Jurkat, Clone E6-1 (cell line): ENCODE results near the gene NANOS3.
A peak's percentile ranks its signal among the peaks of the same experiment; 100 is the strongest.

Experiments
- DNase-seq: peaks from one replicate; pipeline ENCODE4 v3.0.0-alpha.2; 2011; ENCODE audit warnings: low read depth, low spot score
- H3K4me3 ChIP-seq: 2 replicates; pipeline ENCODE4 v1.5.1; 2011; ENCODE audit warnings: mild to moderate bottlenecking, low read length, control low read depth, moderate library complexity

Gene NANOS3

DNA sequence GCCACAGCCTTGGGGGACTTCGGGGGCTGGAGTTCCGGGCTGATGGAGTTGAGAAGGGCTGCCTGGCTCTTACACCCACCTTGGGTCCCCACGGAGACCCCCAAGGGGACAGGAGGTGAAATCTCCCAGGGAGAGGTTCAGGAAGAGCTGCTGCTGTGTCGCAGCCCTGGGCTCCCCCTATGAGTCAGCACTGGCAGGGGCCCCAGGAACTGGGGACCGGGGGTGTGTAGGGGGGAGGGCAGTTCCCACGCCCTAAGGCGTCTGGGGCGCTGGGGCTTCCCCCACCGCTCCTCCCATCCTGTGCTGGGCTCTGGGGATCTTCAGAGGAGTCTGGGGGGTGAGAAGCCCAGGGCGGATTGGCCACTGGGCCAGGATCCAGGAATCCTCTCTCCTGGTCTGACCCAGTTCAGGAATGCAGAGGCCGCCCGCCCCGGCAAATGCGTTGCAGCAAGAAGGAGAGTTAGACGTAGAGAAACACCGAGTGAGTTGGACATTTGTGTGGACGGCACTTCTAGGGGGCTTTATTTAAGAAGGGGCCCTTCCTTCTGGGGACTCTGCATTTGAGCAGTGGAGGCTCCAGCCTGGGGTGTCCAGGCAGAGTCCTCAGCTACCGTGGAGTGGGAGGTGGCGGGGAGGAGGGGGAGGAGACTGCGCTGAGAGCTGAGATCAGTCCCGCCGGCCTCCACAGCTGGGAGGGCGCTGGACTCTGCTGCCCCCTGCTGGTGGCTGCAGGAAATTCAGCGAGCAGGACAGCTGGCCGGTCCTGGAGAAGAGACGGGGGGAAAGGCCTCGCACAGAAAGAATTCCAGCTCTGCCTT, 15.0 kb upstream of the NANOS3 start:
- peak overlapping the region; percentile 53 for H3K4me3 ChIP-seq
- no peak for DNase-seq

DNA sequence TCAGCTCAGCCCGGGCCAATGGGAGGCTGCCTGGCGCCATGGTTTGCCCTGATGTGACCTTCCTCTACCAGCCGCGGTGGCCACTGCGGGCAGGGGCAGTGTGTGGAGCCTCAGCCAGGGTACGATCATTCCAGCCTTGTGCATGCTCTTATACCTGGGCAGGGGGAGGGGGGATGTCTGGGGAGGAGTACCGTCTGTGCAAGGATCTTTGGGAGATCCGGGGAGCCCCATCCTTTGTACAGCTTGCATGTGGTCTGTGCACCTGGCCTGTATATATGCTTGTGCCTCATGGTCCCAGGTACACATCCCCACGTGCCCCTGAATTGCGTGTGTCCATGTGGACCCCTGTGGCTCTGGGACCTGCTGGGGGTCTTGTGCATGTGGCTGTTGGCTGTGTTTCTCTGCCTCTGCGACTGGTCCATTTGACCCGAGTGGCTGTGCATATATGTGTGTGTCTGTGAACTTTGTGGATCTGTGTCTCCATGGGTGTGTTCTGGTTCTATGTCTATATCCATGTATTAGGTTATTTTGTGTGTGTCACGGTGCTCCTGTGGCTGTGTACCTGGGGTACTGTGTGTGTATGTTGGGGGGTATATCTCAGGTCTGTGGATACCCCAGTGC, 12.8 kb upstream of the NANOS3 start:
- no peak for DNase-seq
- no peak overlapping the region for H3K4me3 ChIP-seq

DNA sequence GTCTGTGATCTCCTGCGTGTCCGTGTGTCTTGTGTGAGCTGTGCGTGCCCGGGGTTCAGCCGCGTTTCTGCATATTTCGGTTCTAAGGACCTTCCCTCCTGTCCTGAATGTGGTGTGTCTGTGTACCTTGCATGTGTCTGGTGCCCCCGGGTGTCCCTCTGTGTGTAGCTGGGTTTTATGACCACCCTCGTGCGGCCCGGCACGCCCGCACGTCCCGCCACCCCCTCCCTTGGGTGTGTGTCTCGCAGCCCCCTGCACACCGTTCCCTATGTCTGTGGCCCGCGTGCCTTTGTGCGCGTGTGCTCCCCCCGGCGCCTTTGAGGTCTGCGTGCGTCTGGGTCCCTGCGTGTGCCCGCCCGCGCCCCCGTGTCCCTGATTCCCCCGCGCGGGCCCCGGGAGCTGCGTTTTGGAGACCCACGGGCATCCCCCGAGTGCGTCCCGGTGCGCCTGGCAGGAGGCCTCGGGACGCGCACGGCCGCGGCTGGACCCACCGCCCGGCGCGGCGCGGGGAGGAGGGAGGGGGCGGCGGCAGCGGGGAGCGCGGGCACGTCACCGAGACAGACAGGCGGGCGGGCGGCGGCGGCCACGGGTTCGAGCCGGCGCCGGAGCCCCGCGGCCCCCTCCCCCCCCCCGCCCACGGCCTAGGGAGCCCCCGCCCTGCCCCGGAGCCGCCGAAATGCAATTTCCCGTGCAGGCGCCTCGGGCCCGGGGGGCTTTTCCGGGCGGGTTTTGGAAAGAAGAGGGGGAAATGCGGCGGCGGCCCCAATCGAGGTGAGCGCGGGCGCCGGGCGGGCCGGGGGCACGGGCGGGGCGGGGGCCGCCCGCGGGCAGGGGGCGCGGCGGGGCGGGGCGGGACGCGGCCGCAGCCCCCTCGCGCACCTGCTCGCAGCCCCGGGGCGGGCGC, 12.0 kb upstream of the NANOS3 start:
- DNase-seq = no peak
- peak overlapping the region; percentile 58 for H3K4me3 ChIP-seq

DNA sequence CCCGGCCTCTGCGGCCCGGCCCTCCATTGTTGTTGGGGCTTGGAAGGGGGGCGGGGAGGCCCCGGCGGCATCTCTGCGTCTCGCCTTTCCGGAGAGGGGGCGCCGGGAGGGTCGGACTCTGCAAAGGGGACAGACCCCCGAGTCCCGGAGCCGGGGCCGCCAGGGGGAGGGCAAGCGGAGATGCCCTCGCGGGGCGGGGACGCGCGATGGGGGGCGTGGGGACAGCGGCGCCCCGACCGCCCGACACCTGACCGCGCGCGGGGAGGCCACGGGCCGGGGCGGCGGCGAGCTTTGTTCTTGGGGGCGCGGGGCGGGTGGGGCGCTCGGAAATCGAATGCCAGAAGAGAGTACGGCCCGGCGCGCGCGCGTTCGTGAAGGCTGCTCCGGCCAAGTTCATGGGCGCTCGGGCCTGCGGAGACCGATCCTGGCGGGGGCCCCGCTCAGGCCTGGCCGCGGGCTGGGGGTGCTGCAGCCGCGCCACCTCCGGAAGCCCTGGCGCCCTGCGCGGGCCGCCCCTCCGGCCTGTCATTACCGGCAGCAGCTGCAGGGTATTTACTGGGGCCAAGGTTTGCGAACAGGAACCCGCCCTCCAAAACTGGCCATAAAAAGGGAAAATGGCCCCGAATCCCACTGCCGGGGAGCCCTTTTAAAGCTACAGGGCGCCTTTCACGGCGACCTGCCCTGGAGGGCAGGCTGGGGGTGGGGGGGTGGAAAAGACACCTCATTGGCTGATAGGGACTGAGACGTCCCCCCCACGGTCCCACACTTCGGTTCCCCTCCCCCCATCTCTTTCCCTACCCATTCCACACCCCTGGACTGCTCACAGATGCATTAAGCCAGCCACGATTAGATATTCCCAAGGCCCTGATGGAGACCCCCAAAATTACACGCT, 11.1 kb upstream of the NANOS3 start:
- DNase-seq = no peak
- H3K4me3 ChIP-seq = peak overlapping the region; percentile 58

DNA sequence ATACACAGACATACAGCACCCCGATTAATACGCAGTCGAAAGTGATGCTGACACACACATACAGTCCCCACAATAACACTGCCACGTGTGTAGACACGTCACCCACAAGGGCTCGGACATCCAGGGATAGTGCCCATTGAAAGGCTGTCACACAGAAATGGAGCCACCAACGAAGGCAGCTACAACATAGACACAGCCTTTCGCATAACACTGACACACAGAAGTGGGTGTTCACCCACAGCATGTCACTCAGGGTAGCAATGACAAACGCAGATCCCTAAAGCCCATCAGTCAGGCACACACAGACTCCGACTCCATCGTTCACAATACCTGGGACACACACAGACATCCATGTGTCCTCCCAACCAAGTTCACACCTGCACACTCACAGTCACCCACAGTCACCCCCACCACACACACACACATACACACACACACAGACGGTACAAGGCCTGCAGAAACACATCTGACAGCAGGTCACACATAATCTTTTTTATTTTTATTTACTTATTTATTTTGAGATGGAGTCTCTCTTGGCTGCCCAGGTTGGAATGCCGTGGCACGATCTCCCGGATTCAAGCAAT, 10.4 kb upstream of the NANOS3 start:
- peak overlapping the region; percentile 58 for H3K4me3 ChIP-seq
- DNase-seq = no peak

DNA sequence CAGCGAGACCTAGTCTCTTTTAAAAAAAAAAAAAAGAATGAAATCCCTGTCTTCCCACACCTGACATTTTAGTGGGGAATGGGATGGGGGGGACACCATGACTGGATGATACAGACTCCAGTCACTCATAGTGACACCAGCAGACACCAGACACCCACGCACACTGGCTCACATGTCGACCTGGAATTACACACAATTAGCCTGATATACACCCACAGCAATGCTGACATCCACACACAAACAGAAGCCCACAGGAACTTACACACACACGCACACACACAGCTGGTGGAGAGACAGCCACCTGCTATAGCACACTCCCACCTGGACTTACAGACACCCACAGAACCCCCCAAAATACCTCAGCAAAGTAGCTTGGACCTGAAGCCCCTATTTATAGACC, 8.3 kb upstream of the NANOS3 start:
- H3K4me3 ChIP-seq = no peak overlapping the region
- no peak for DNase-seq

DNA sequence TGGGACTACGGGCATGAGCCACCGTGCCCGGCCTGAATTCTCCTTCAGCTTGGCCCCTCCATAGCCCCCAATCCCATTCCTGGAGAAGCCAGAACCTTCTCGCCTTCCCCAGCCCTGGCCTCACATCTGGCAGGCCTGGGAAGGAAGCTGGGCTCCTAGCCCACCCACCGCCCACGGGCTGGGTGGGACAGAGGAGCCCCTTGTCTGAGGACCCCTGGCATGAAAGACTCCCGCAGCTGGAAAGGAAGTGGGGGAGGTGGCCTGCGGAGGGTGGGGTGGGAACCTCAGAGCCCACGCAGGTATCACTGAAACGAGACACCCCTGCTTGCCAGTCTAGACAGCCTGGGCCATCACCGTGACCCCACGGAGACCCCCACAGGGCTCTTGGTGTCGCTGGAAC, 7.7 kb upstream of the NANOS3 start:
- DNase-seq = no peak
- no peak overlapping the region for H3K4me3 ChIP-seq

DNA sequence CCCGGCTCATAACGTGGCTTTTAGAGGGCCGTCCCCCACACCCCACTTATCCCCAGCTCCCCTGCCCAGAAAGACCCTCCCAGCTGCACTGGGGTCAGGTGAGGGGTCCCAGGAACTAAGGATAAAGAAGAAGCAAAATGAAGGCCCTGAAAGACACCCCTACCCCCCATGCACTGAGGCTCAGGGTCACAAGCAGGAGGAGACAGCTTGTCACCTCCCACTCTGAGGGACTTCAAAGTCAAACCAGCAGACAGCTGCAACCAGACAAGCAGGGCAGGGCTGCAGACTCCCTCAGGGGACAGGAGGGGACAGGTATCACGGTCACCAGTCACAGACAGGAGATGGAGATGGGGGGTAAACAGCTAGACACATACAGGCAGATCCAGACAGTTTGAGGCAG, 6.1 kb upstream of the NANOS3 start:
- H3K4me3 ChIP-seq = no peak overlapping the region
- DNase-seq = no peak

DNA sequence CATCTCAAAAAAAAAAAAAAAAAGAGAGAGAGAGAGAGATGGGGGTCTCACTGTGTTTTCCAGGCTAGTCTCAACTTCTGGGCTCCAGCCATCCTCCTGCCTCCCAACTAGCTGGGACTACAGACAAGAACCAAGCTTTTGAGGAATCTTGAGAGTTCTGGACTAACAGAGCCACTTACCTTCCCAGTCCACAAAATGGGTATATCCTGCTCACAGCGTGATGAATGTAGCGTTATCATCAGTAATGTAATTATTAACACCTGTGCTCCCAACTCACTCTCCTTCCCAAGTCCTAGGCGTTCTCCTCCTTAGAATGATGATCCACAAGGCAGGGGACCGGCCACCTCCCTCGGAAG, 4.6 kb upstream of the NANOS3 start:
- H3K4me3 ChIP-seq = peak overlapping the region; percentile 44
- no peak for DNase-seq

DNA sequence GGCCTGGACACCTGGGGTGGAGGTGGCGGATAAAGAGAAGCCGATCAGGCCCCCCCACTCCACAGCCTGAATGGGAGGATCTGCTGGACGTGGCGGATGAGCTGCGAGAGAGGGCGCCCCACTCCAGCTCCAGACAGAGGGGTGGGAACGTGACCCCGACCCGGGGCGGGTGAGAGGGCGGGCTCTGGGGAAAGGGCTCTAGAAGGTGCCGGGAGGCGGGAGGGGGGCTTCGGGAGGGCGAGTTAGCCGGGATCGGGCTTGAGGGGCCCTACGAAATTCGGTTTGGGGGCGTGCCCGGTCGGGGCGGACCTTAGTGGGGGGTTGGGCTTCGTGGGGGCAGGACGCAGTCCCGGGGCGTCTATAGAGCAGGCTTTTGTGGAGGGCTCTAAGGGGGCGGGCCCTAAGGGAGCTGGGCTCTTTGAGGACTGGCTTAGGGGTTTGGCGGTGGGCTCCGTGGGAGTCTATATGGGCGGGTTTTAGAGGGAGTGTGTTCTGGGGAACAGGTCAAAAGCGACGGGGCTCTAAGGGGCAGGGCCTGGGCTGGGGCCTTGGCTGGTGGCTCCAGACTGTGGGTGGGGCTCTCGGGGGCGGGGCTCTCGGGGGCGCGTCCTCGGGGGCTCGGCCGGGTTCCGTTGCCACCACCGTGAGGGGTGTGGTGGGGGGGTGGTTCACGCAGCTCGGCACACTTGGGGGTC, 4.1 kb upstream of the NANOS3 start:
- no peak for DNase-seq
- H3K4me3 ChIP-seq = peak overlapping the region; percentile 44

DNA sequence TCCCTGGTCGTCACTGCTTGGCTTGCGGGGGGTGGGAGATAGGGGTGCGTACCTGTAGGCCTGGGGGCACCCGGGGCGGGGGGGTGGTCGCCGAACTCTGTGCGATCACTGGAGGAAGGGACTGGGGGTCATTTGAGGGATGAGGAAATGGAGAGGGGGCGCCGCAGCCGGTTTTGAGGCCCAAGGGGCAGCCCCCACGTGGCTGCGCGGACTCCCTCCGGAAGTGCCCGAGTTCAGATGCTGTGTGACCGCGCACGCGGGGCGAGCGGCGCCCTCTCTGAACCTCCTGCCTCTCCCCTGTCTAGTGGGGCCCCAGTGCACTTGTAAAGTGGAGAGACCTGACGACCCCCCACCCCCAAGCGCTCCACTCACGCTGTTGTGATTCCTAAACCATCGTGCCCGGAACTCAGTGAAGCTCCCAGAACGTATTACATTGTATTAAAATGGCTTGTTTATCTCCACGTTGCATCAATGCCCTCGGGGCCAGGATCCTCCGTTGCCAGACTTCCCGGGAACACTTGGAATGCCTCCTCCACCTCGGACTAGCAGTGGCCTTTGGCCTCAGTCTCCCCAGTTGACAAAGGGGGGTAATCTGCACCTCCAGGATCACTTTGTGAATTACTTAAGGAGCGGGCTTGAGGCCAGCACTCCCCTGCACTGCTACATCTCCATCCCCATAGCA, 3.0 kb upstream of the NANOS3 start:
- no peak overlapping the region for H3K4me3 ChIP-seq
- DNase-seq = no peak

DNA sequence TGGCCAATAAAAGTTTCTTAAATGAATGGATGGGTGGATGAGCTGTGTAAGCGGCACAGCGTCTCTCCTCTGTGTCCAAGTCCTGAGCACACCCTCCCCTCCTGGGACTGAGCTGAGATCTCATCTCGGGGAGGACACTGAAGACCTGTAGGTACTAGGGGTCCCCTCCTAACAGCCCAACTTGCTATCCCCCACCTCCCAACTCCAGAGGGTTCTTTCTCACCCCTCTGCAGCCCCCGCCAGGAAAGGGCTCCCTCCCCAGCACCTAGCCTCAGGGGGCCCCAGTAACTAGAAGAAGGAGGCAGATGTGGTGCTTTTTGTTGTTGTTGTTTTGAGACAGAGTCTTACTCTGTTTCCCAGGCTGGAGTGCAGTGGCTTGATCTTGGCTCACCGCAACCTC, 1.1 kb upstream of the NANOS3 start:
- no peak overlapping the region for H3K4me3 ChIP-seq
- no peak for DNase-seq

DNA sequence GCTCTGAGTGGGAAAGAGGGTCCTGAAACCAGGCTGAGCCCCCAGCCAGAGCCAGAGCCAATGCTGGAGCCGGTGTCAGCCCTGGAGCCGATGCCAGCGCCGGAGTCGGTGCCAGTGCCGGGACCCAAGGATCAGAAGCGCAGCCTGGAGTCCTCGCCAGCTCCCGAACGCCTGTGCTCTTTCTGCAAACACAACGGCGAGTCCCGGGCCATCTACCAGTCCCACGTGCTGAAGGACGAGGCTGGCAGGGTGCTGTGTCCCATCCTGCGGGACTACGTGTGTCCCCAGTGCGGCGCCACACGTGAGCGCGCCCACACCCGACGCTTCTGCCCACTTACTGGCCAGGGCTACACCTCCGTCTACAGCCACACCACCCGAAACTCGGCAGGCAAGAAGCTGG, 369 bp downstream of the NANOS3 start:
- H3K4me3 ChIP-seq = no peak overlapping the region
- no peak for DNase-seq

DNA sequence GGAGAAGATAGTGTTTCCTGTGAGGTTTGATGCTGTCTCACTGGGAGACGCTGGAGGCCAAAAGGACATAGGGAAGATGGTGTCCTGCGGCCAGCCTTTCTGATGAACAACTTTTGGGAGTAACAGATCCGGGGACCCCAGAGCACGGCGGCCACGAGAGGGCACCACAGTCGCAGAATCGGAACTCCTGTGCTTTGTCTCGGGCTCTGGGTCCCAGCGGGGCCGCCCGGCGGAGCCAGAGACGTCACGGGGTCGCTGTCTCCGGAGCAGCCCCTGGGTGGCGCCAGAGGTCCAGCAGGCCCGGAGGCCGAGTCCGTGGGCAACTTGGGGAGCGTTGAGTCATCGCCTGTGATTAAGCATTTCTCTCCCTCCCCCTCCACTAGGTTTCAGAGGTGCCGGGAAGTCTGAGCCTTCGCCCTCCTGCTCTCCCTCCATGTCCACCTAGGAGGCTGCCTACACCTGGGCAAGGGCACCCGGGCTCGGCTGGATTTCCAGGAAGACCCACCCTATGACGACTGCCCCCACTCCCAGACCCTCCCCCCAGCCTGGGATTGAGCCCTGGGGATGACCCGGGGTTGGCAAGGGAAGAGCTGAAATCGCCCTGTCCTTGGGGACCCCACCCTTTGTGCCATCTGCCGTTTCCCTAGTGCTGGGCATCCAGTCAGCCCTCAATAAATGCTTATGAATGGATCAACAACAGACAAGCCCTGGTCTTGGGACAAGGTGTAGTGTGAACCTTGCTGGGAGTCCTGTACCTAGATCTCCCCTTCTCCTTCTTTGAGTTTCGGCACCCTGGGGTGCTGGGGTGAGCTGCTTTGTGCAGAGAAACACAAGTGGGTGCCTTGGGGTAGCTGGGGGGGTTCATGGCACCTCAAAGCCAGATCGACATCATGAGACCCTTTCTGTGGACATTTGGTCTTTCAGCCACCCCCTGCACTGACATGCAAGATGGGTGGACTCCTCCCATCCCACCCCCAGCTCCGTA, 3.4 kb downstream of the NANOS3 start:
- DNase-seq = peak; percentile 88
- H3K4me3 ChIP-seq = peak overlapping the region; percentile 48

DNA sequence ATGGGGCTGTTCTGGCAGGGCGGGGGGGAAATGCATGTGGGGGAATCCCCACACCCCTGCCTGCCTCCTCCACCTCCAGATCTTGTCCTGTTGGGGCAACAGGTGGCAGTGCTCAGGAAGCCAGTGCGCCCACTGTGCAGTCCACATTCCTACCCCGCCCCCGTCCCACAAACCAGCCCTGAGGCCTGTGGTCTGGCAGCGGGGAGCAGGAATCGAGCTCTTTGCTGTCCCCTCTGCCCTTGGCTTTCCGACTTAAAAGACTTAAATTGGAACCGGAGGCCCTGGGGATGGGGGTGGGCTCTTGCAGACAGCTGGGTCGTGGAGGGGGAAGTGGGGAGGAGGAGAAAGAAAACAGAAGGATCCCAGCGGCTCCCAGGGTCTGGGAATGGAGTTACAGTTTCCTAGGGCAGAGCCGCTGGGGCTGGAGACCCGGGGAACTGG, 4.3 kb downstream of the NANOS3 start:
- peak overlapping the region; percentile 48 for H3K4me3 ChIP-seq
- DNase-seq = peak; percentile 57

DNA sequence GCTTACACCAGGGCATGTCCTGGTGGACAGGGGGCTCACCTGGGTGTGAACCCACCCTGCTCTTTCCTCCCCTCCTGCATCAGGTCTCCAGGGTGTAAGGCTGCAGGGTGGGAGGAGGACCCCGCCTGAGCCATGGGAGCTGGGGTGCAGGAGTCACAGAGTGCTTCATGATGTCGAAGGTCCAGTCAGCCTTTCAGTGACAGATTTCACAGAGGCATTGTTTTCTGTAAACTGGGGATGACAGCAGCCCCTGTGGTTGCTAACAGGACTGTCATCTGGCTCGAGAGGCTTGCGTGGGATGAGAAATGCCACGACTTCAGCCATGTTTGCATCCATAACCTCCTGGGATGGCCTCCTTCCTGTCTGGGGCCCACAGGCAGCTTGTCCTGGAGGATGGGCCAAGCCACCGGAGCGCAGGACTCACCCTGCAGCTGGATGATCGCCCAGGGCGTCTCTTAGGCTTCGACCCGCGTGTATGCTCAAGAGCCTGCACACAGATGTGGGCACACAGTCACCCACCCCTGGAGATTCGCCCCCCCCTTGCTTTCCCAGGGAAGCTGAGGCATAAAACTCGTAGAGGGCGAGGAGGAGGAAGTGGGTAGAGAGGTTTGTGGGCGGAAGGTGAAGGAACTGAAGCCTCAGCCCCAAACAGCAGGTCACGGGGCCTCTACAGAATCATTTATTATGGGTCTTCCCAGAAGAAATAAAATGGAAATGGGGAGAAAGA, 4.9 kb downstream of the NANOS3 start:
- peak; percentile 91 for DNase-seq

More for the DNA sequence above, 4.9 kb downstream of the NANOS3 start:
- peak overlapping the region; percentile 48 for H3K4me3 ChIP-seq
